ENCODE results near the gene TAP1. TPM values are rescaled to one million over a fixed set of nuclear protein-coding genes. Genes with fewer than 3 reads are reported as not detected.
A peak's percentile ranks its signal among the peaks of the same experiment; 100 is the strongest.

Gene TAP1
- total RNA-seq, 2 donors from 2014 or later: 328 to 373 TPM

- H3K4me1 Mint-ChIP-seq (ENCODE audit: low read depth): peaks cover 76% of the 10 kb centered on the region
- no peaks in the 10 kb centered on the region for H3K9me3 Mint-ChIP-seq
- H3K27me3 Mint-ChIP-seq (ENCODE audit: low read depth): no peaks in the 10 kb centered on the region
- H3K27ac Mint-ChIP-seq: peak overlapping the region; percentile 100
- H3K36me3 Mint-ChIP-seq (ENCODE audit: insufficient read depth in 2 of 2): peaks cover 40 to 58% of the 10 kb centered on the region in 2 donors
- DNase-seq (no peak), ATAC-seq (replicated peaks in 1 of 2) (no peak)
- H3K4me3 Mint-ChIP-seq: peak overlapping the region; percentile 98 to 99
Observed at GRCh38 chr6:32842690-32843089, 10.8 kb downstream of the TAP1 start.

- Mint-ChIP-seq H3K9me3 (no peaks in the 10 kb centered on the region), H3K36me3 (ENCODE audit: insufficient read depth in 2 of 2) (peaks cover 38 to 55% of the 10 kb centered on the region in 2 donors), H3K27ac (peak overlapping the region; percentile 100), H3K4me3 (peak overlapping the region; percentile 98 to 99), H3K4me1 (ENCODE audit: low read depth) (peaks cover 76% of the 10 kb centered on the region), H3K27me3 (ENCODE audit: low read depth) (no peaks in the 10 kb centered on the region)
- DNase-seq: no peak
- no peak for ATAC-seq (replicated peaks in 1 of 2)
Observed at GRCh38 chr6:32842021-32842650, 11.4 kb downstream of the TAP1 start.

- Mint-ChIP-seq H3K27ac (peak overlapping the region; percentile 100), H3K9me3 (no peaks in the 10 kb centered on the region), H3K4me3 (peak overlapping the region; percentile 98 to 99), H3K27me3 (ENCODE audit: low read depth) (no peaks in the 10 kb centered on the region), H3K4me1 (ENCODE audit: low read depth) (peaks cover 76% of the 10 kb centered on the region), H3K36me3 (ENCODE audit: insufficient read depth in 2 of 2) (peaks cover 45 to 59% of the 10 kb centered on the region in 2 donors)
- ATAC-seq (replicated peaks in 1 of 2): peak; percentile 7 to 20
- peak; percentile 61 to 72 for DNase-seq
Observed at GRCh38 chr6:32840604-32841246, 12.8 kb downstream of the TAP1 start.

GRCh38 chr6:32839356-32839755 is 14.1 kb downstream of the TAP1 start:
- DNase-seq: no peak
- ATAC-seq (replicated peaks in 1 of 2): no peak
- Mint-ChIP-seq H3K27me3 (ENCODE audit: low read depth) (no peaks in the 10 kb centered on the region), H3K9me3 (no peaks in the 10 kb centered on the region), H3K4me1 (ENCODE audit: low read depth) (peaks cover 78% of the 10 kb centered on the region), H3K36me3 (ENCODE audit: insufficient read depth in 2 of 2) (peaks cover 45 to 61% of the 10 kb centered on the region in 2 donors), H3K4me3 (peak overlapping the region; percentile 33 to 85), H3K27ac (peak overlapping the region; percentile 71)

- H3K27ac Mint-ChIP-seq: peak within 1 kb of the TSS; percentile 98
- peak; percentile 78 to 81 for ATAC-seq (replicated peaks in 1 of 2)
- H3K9me3 Mint-ChIP-seq: no peaks in the 10 kb centered on the region
- peak; percentile 98 to 99 for DNase-seq
- H3K4me3 Mint-ChIP-seq: peak within 1 kb of the TSS; percentile 85 to 99
- peaks cover 44 to 63% of the 10 kb centered on the region in 2 donors for H3K36me3 Mint-ChIP-seq (ENCODE audit: insufficient read depth in 2 of 2)
- no peaks in the 10 kb centered on the region for H3K27me3 Mint-ChIP-seq (ENCODE audit: low read depth)
- peaks cover 88% of the 10 kb centered on the region for H3K4me1 Mint-ChIP-seq (ENCODE audit: low read depth)
Observed at GRCh38 chr6:32838114-32838958, 15.2 kb downstream of the TAP1 start, which contains the start of gene TAP2. TAP2 (minus strand) TSS chr6:32838739; CDS start chr6:32838233, 506 bp downstream.

GRCh38 chr6:32837651-32838113 is 15.8 kb downstream of the TAP1 start:
- H3K9me3 Mint-ChIP-seq: no peaks in the 10 kb centered on the region
- peak overlapping the region; percentile 85 to 99 for H3K4me3 Mint-ChIP-seq
- ATAC-seq (replicated peaks in 1 of 2): no peak
- H3K4me1 Mint-ChIP-seq (ENCODE audit: low read depth): peaks cover 90% of the 10 kb centered on the region
- DNase-seq: no peak
- peaks cover 43 to 64% of the 10 kb centered on the region in 2 donors for H3K36me3 Mint-ChIP-seq (ENCODE audit: insufficient read depth in 2 of 2)
- no peaks in the 10 kb centered on the region for H3K27me3 Mint-ChIP-seq (ENCODE audit: low read depth)
- peak overlapping the region; percentile 98 for H3K27ac Mint-ChIP-seq

- DNase-seq (no peak), ATAC-seq (replicated peaks in 1 of 2) (no peak)
- Mint-ChIP-seq H3K27me3 (ENCODE audit: low read depth) (no peaks in the 10 kb centered on the region), H3K36me3 (ENCODE audit: insufficient read depth in 2 of 2) (peaks cover 38 to 63% of the 10 kb centered on the region in 2 donors), H3K9me3 (no peaks in the 10 kb centered on the region), H3K27ac (peak overlapping the region; percentile 98), H3K4me1 (ENCODE audit: low read depth) (peaks cover 90% of the 10 kb centered on the region), H3K4me3 (peak overlapping the region; percentile 85 to 99)
Observed at GRCh38 chr6:32836873-32837272, 16.6 kb downstream of the TAP1 start.

- Mint-ChIP-seq H3K27me3 (ENCODE audit: low read depth) (no peaks in the 10 kb centered on the region), H3K4me1 (ENCODE audit: low read depth) (peaks cover 82% of the 10 kb centered on the region), H3K9me3 (no peaks in the 10 kb centered on the region), H3K27ac (peak overlapping the region; percentile 72), H3K36me3 (ENCODE audit: insufficient read depth in 2 of 2) (peaks cover 37 to 56% of the 10 kb centered on the region in 2 donors), H3K4me3 (peak overlapping the region; percentile 85 to 99)
- ATAC-seq (replicated peaks in 1 of 2): no peak
- DNase-seq: no peak
Observed at GRCh38 chr6:32835167-32835893, 18.2 kb downstream of the TAP1 start.

- H3K27me3 Mint-ChIP-seq (ENCODE audit: low read depth): no peaks in the 10 kb centered on the region
- DNase-seq (no peak), ATAC-seq (replicated peaks in 1 of 2) (no peak)
- peak overlapping the region; percentile 5 to 99 for H3K4me3 Mint-ChIP-seq
- peaks cover 39 to 61% of the 10 kb centered on the region in 2 donors for H3K36me3 Mint-ChIP-seq (ENCODE audit: insufficient read depth in 2 of 2)
- no peaks in the 10 kb centered on the region for H3K9me3 Mint-ChIP-seq
- peaks cover 79% of the 10 kb centered on the region for H3K4me1 Mint-ChIP-seq (ENCODE audit: low read depth)
- H3K27ac Mint-ChIP-seq: peak overlapping the region; percentile 72
Observed at GRCh38 chr6:32833664-32834063, 19.8 kb downstream of the TAP1 start.

GRCh38 chr6:32832535-32832934 is 21.0 kb downstream of the TAP1 start:
- H3K4me1 Mint-ChIP-seq (ENCODE audit: low read depth): peaks cover 83% of the 10 kb centered on the region
- ATAC-seq (replicated peaks in 1 of 2): no peak
- no peak overlapping the region for H3K4me3 Mint-ChIP-seq
- no peaks in the 10 kb centered on the region for H3K27me3 Mint-ChIP-seq (ENCODE audit: low read depth)
- H3K9me3 Mint-ChIP-seq: no peaks in the 10 kb centered on the region
- H3K36me3 Mint-ChIP-seq (ENCODE audit: insufficient read depth in 2 of 2): peaks cover 40 to 68% of the 10 kb centered on the region in 2 donors
- no peak for DNase-seq
- peak overlapping the region; percentile 47 for H3K27ac Mint-ChIP-seq

GRCh38 chr6:32830936-32831335 is 22.6 kb downstream of the TAP1 start:
- H3K27me3 Mint-ChIP-seq (ENCODE audit: low read depth): no peaks in the 10 kb centered on the region

GRCh38 chr6:32830017-32830416 is 23.5 kb downstream of the TAP1 start:
- Mint-ChIP-seq H3K9me3 (no peaks in the 10 kb centered on the region), H3K27ac (peak overlapping the region; percentile 45), H3K27me3 (ENCODE audit: low read depth) (no peaks in the 10 kb centered on the region), H3K4me1 (ENCODE audit: low read depth) (peaks cover 65% of the 10 kb centered on the region), H3K4me3 (no peak overlapping the region), H3K36me3 (ENCODE audit: insufficient read depth in 2 of 2) (peaks cover 26 to 49% of the 10 kb centered on the region in 2 donors)
- ATAC-seq (replicated peaks in 1 of 2) (no peak), DNase-seq (no peak)

More at GRCh38 chr6:32830936-32831335, 22.6 kb downstream of the TAP1 start:
- ATAC-seq (replicated peaks in 1 of 2): no peak
- peak overlapping the region; percentile 88 for H3K27ac Mint-ChIP-seq
- H3K9me3 Mint-ChIP-seq: no peaks in the 10 kb centered on the region
- peaks cover 74% of the 10 kb centered on the region for H3K4me1 Mint-ChIP-seq (ENCODE audit: low read depth)
- no peak overlapping the region for H3K4me3 Mint-ChIP-seq
- peaks cover 33 to 58% of the 10 kb centered on the region in 2 donors for H3K36me3 Mint-ChIP-seq (ENCODE audit: insufficient read depth in 2 of 2)
- DNase-seq: no peak

All from activated T-cell treated with anti-CD3 and anti-CD28 coated beads, Interleukin-2, amount 50 U/mL, for 72 hours (primary cell).